Measurements from ENCODE around the gene EXOC2.

EXOC2 gene

GRCh38 chr6:707576-708236 is 14.8 kb upstream of the EXOC2 start:
- ATAC-seq = no peak
- TF ChIP-seq ZNF70 (CRISPR knock-in tag; IDR thresholded peaks at IDR 0.05) (no peak), ZC3H10 (CRISPR knock-in tag; IDR thresholded peaks at IDR 0.05) (no peak), ZFP3 (CRISPR knock-in tag; IDR thresholded peaks at IDR 0.05) (no peak), RARB (CRISPR knock-in tag; IDR thresholded peaks at IDR 0.05) (no peak), TCF4 (CRISPR knock-in tag; IDR thresholded peaks at IDR 0.05; ENCODE audit: borderline replicate concordance) (no peak), PATZ1 (CRISPR knock-in tag; IDR thresholded peaks at IDR 0.05; ENCODE audit: borderline replicate concordance) (no peak)

DNA sequence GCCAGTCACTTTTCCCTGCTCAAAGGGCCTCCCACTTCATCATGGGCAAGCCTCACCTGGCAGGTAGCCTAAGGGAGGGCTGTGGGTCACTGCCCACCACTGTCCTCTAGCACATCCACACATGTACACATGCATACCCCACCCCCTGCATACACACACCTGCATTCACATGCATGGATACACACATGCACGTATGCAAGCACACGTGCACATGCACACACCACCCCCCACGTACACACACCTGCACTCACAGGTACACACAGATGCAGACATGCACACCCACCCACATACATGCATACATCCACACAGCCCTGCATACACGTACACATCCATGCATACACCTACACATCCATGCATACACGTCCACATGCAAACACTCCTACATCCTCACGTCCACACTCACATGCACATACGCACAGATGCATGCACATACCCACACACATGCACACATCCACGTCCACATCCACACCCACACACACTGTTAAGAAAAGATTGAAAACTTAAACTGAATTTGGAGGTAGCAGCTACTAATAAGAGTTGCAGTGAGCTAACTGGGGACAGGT is 14.0 kb upstream of the EXOC2 start:
- no peak for ATAC-seq
- no peak for TF ChIP-seq ISL1 (CRISPR knock-in tag; IDR thresholded peaks at IDR 0.05)

- ATAC-seq = no peak
- TF ChIP-seq BACH2 (CRISPR knock-in tag; IDR thresholded peaks at IDR 0.05; ENCODE audit: borderline replicate concordance) = no peak
- TF ChIP-seq ZFP30 (CRISPR knock-in tag; IDR thresholded peaks at IDR 0.05) = no peak
- no peak for TF ChIP-seq ZNF8 (CRISPR knock-in tag; IDR thresholded peaks at IDR 0.05)
- TF ChIP-seq ARNTL (CRISPR knock-in tag; IDR thresholded peaks at IDR 0.05; ENCODE audit: borderline replicate concordance, low read depth) = no peak
- no peak for TF ChIP-seq TSHZ2 (CRISPR knock-in tag; IDR thresholded peaks at IDR 0.05)
- no peak for TF ChIP-seq ZNF70 (CRISPR knock-in tag; IDR thresholded peaks at IDR 0.05)
- TF ChIP-seq ESRRG (CRISPR knock-in tag; IDR thresholded peaks at IDR 0.05) = no peak
- no peak for TF ChIP-seq ZNF565 (CRISPR knock-in tag; conservative IDR thresholded peaks at IDR 0.05; ENCODE audit: low read depth)
- no peak for TF ChIP-seq ISL1 (CRISPR knock-in tag; IDR thresholded peaks at IDR 0.05)
- TF ChIP-seq, protein P1, sequence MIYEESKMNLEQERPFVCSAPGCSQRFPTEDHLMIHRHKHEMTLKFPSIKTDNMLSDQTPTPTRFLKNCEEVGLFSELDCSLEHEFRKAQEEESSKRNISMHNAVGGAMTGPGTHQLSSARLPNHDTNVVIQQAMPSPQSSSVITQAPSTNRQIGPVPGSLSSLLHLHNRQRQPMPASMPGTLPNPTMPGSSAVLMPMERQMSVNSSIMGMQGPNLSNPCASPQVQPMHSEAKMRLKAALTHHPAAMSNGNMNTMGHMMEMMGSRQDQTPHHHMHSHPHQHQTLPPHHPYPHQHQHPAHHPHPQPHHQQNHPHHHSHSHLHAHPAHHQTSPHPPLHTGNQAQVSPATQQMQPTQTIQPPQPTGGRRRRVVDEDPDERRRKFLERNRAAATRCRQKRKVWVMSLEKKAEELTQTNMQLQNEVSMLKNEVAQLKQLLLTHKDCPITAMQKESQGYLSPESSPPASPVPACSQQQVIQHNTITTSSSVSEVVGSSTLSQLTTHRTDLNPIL (CRISPR knock-in tag; IDR thresholded peaks at IDR 0.05; ENCODE audit: low read depth) = no peak
- TF ChIP-seq SNAI2 (CRISPR knock-in tag; IDR thresholded peaks at IDR 0.05) = no peak
- no peak for TF ChIP-seq CSDC2 (CRISPR knock-in tag; IDR thresholded peaks at IDR 0.05)
- TF ChIP-seq RARB (CRISPR knock-in tag; IDR thresholded peaks at IDR 0.05) = no peak
- TF ChIP-seq, protein P2, sequence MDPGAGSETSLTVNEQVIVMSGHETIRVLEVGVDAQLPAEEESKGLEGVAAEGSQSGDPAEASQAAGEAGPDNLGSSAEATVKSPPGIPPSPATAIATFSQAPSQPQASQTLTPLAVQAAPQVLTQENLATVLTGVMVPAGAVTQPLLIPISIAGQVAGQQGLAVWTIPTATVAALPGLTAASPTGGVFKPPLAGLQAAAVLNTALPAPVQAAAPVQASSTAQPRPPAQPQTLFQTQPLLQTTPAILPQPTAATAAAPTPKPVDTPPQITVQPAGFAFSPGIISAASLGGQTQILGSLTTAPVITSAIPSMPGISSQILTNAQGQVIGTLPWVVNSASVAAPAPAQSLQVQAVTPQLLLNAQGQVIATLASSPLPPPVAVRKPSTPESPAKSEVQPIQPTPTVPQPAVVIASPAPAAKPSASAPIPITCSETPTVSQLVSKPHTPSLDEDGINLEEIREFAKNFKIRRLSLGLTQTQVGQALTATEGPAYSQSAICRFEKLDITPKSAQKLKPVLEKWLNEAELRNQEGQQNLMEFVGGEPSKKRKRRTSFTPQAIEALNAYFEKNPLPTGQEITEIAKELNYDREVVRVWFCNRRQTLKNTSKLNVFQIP (CRISPR knock-in tag; IDR thresholded peaks at IDR 0.05; ENCODE audit: borderline replicate concordance, low read depth) = no peak
These were observed 13.2 kb upstream of the EXOC2 start for GRCh38 chr6:706146-706545.

GRCh38 chr6:705047-705446 is 12.1 kb upstream of the EXOC2 start:
- TF ChIP-seq CSDC2 (CRISPR knock-in tag; IDR thresholded peaks at IDR 0.05) (no peak), ZFP3 (CRISPR knock-in tag; IDR thresholded peaks at IDR 0.05) (no peak), TCF4 (CRISPR knock-in tag; IDR thresholded peaks at IDR 0.05; ENCODE audit: borderline replicate concordance) (no peak), BACH2 (CRISPR knock-in tag; IDR thresholded peaks at IDR 0.05; ENCODE audit: borderline replicate concordance) (no peak), TSHZ2 (CRISPR knock-in tag; IDR thresholded peaks at IDR 0.05) (no peak), PPARA (CRISPR knock-in tag; IDR thresholded peaks at IDR 0.05; ENCODE audit: borderline replicate concordance) (no peak), ZNF8 (CRISPR knock-in tag; IDR thresholded peaks at IDR 0.05) (no peak), ZNF70 (CRISPR knock-in tag; IDR thresholded peaks at IDR 0.05) (no peak), ZC3H10 (CRISPR knock-in tag; IDR thresholded peaks at IDR 0.05) (no peak), OSR1 (CRISPR knock-in tag; IDR thresholded peaks at IDR 0.05) (no peak)
- TF ChIP-seq, protein P3, sequence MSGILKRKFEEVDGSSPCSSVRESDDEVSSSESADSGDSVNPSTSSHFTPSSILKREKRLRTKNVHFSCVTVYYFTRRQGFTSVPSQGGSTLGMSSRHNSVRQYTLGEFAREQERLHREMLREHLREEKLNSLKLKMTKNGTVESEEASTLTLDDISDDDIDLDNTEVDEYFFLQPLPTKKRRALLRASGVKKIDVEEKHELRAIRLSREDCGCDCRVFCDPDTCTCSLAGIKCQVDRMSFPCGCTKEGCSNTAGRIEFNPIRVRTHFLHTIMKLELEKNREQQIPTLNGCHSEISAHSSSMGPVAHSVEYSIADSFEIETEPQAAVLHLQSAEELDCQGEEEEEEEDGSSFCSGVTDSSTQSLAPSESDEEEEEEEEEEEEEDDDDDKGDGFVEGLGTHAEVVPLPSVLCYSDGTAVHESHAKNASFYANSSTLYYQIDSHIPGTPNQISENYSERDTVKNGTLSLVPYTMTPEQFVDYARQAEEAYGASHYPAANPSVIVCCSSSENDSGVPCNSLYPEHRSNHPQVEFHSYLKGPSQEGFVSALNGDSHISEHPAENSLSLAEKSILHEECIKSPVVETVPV (CRISPR knock-in tag; IDR thresholded peaks at IDR 0.05) = no peak
- no peak for ATAC-seq

Measured in SK-N-SH treated with all-trans-retinoic acid at 6 μM for 48 hours (cell line).